8988T (cell line): Measurements from ENCODE around the gene PCDHGA7.
"Not testable (repeated sequence)": the region's sequence is repeated elsewhere in the genome, so short reads cannot be mapped to it uniquely, and the experiment has no call there.

Source experiments
- DNase-seq: peaks from one replicate; pipeline ENCODE4 v3.0.0; 2011

The PCDHGA7 gene

DNA sequence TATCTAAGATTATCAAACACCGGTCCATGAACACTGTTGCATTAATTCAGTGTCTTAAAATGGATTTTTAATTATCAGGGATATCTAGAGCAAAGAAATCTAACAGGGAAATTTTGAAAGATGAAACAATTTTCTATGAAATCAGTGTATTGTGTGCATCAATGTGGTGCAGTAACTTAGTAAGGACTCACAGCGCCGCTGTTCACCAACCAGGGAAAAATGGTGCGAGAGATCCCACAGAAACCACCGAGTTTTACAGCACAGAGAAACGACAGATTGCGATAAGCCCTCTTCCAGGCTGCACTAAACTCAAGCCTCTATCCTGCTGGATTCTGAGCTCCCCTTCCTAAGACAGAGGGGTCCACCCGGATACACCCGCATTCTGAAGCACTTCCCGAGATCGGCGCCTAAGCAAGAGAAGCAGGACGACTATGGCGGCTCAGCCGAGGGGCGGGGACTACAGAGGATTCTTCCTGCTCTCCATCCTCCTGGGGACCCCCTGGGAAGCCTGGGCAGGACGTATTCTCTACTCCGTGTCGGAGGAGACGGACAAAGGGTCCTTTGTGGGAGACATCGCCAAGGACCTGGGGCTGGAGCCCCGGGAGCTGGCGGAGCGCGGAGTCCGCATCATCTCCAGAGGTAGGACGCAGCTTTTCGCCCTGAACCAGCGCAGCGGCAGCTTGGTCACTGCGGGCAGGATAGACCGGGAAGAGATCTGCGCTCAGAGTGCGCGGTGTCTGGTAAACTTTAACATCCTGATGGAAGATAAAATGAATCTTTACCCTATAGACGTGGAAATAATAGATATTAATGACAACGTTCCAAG lies at the start of gene PCDHGA7:
Gene PCDHGA7, plus strand, starts transcription at position 274 of the 826 bp plus-strand sequence. Its CDS starts 158 bp downstream, at position 432.
- DNase-seq, result no peak

DNA sequence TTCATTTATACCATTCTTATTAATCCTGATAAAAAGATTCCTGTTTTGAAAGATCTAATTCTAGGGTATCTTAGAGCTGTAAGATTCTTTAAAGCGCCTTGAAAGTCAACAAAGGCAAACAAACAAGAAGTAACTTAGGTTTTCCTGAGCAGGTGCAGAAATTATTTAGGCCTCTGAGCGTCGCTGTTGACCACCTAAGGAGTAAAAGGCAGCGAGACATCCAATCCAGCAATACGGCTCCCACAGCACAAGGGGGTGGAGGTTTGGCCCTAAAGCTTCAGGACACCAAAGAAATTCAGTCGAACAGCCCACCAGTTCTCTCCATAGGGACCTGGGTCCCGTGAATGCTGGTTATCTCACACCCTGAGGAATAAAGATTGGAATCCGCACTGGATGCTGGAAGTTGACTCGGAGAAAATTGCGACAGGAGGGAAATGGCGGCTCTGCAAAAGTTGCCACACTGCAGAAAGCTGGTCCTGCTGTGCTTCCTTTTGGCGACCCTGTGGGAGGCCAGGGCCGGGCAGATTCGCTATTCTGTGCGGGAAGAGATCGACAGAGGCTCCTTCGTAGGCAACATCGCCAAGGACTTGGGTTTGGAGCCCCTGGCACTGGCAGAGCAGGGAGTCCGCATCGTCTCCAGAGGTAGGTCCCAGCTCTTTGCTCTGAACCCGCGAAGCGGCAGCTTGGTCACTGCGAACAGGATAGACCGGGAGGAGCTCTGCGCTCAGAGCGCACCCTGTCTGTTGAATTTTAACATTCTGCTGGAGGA lies 43.8 kb upstream of the PCDHGA7 start, which contains the start of gene PCDHGA2:
Gene PCDHGA2, plus strand, starts transcription at position 223 of the 769 bp plus-strand sequence.
- no peak for DNase-seq

DNA sequence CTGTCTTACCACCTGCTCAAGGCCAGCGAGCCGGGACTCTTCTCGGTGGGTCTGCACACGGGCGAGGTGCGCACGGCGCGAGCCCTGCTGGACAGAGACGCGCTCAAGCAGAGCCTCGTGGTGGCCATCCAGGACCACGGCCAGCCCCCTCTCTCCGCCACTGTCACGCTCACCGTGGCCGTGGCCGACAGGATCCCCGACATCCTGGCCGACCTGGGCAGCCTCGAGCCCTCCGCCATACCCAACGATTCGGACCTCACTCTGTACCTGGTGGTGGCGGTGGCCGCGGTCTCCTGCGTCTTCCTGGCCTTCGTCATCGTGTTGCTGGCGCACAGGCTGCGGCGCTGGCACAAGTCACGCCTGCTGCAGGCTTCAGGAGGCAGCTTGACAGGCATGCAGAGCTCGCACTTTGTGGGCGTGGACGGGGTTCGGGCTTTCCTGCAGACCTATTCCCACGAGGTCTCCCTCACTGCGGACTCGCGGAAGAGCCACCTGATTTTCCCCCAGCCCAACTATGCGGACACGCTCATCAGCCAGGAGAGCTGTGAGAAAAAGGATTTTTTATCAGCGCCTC lies 41.7 kb upstream of the PCDHGA7 start:
- DNase-seq, result not testable (repeated sequence)

DNA sequence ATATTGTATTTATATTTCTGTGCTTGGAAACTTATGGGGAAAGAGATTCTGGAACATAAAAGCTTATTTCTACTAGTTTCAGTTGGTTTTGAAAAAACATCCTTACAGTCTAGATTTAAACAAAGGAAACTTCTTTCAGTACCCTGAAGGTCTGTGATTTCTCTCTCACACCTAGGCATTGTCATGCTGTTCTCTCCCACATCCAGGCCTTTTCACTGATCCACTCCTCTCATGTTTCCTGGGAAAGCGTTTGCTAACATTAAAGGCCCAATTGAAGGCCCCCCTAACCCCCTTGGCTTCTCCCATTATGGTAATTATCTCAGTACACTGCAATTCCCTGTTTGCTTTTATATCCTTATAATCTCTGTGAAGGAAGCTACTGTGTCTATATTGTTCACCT lies 39.8 kb upstream of the PCDHGA7 start:
- DNase-seq, result no peak

- DNase-seq, result peak; percentile 49
Measured at GRCh38 chr5:141343242-141343952, 39.1 kb upstream of the PCDHGA7 start, which contains the start of gene PCDHGA3. TSS of gene PCDHGA3 (plus strand) at chr5:141343829. CDS start at chr5:141344034, 205 bp downstream.

GRCh38 chr5:141343953-141344463 lies 38.5 kb upstream of the PCDHGA7 start:
- DNase-seq, result no peak

DNA sequence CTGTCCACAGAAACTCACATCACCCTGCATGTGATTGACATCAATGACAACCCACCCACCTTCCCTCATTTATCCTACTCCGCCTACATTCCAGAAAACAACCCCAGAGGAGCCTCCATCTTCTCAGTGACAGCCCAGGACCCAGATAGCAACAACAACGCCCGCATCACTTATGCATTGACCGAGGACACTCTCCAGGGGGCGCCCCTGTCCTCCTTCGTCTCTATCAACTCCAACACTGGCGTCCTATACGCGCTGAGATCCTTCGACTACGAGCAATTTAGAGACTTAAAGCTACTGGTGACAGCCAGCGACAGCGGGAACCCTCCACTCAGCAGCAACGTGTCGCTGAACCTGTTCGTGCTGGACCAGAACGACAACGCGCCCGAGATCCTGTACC lies 37.2 kb upstream of the PCDHGA7 start:
- DNase-seq, result no peak

DNA sequence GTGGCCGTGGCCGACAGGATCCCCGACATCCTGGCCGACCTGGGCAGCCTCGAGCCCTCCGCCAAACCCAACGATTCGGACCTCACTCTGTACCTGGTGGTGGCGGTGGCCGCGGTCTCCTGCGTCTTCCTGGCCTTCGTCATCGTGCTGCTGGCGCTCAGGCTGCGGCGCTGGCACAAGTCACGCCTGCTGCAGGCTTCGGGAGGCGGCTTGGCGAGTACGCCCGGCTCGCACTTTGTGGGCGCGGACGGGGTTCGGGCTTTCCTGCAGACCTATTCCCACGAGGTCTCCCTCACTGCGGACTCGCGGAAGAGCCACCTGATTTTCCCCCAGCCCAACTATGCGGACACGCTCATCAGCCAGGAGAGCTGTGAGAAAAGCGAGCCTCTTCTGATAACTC lies 36.5 kb upstream of the PCDHGA7 start:
- DNase-seq, result not testable (repeated sequence)

DNA sequence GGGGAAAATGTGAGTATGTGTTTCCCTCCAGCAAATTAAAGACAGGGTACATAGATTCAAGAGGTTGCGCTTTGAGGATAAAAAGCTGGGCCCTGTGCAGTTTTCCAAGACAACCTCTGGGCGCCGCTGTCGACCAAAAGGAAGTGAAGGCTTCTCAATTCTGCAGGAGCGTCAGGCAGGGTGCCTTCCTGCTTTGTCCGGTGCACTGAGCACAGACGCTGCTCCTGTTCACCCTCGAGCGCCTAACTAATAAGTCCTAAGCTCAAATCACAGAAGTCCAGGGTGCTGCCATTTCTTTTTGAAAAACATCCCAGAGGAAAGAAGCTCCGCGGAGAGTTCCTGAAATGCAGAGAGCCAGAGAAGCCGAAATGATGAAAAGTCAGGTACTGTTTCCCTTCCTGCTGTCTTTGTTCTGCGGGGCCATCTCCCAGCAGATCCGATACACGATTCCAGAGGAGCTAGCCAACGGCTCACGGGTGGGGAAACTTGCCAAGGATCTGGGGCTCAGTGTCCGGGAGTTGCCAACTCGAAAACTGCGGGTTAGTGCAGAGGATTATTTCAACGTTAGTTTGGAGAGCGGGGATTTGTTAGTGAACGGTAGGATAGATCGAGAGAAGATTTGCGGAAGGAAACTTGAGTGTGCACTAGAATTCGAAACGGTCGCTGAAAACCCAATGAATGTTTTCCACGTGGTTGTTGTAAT lies 32.5 kb upstream of the PCDHGA7 start, which contains the start of gene PCDHGB1:
Gene PCDHGB1, plus strand, starts transcription at position 183 of the 703 bp plus-strand sequence. Its CDS starts 162 bp downstream, at position 345.
- DNase-seq, result peak; percentile 77

DNA sequence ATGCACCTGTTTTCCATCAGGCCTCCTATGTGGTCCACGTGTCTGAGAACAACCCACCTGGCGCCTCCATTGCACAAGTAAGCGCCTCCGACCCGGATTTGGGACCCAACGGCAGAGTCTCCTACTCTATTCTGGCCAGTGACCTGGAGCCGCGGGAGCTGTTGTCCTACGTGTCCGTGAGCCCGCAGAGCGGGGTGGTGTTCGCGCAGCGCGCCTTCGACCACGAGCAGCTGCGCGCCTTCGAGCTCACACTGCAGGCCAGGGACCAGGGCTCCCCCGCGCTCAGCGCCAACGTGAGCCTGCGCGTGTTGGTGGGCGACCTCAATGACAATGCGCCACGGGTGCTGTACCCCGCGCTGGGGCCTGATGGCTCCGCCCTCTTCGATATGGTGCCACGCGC lies 31.0 kb upstream of the PCDHGA7 start:
- no peak for DNase-seq

DNA sequence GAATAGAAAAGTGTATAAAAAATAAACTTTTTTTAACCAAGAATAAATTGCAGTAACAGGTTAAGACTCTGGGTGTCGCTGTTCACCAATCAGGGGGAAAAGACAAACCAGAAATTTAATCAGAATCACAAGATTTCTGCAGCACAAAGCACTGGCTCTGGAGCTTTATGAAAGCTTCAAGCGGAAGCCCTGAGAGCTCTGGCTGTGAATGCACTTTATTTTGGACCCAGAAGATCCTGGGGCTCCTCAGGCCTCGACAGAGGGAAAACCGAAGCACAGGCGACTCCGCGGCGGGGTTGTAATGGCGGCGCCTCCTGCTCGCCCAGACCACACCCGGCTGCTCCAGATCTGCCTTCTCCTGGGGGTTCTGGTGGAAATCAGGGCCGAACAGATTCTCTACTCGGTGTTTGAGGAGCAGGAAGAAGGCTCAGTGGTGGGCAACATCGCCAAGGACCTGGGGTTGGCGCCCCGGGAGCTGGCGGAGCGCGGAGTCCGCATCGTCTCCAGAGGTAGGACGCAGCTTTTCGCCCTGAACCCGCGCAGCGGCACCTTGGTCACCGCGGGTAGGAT lies 27.6 kb upstream of the PCDHGA7 start, which contains the start of gene PCDHGA4:
Gene PCDHGA4, plus strand, starts transcription at position 122 of the 570 bp plus-strand sequence. Its CDS starts 87 bp downstream, at position 209.
- no peak for DNase-seq

DNA sequence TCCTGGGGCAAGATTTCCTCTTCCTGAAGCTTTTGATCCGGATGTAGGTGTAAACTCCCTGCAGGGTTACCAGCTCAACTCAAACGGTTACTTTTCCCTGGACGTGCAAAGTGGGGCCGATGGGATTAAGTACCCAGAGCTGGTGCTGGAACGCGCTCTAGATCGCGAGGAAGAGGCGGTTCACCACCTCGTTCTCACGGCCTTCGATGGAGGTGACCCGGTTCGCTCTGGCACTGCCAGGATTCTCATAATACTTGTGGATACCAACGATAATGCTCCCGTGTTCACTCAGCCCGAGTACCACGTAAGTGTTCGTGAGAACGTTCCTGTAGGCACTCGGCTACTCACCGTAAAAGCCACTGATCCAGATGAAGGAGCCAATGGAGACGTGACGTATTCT lies 26.9 kb upstream of the PCDHGA7 start:
- DNase-seq, result no peak

- no peak for DNase-seq
Measured at GRCh38 chr5:141356133-141356532, 26.4 kb upstream of the PCDHGA7 start.

GRCh38 chr5:141356950-141357349 lies 25.6 kb upstream of the PCDHGA7 start:
- DNase-seq, result no peak

DNA sequence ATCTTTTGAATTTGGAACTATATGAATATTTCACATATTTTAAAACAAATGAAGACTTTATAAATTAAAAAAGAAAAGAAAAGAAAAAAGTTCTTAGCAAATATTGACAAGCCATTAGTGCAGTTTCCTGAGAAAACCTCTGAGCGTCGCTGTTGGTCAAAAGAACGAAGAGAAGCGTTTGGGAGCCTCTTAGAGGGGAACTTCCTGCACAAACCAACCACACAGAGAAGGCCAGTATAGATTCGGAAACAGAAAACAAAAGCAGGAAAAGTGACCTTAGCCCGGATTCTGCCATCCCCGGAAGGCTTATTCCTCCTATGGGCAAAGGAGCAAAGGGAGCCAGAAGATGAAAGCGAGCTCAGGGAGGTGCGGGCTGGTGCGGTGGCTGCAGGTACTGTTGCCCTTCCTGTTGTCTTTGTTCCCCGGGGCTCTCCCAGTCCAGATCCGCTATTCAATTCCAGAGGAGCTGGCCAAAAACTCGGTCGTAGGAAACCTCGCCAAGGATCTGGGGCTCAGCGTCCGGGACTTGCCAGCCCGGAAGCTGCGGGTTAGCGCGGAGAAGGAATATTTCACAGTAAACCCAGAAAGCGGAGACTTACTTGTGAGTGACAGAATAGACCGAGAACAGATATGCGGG lies 22.6 kb upstream of the PCDHGA7 start, which contains the start of gene PCDHGB2:
Gene PCDHGB2, plus strand, starts transcription at position 205 of the 637 bp plus-strand sequence. Its CDS starts 142 bp downstream, at position 347.
- DNase-seq, result peak; percentile 62

DNA sequence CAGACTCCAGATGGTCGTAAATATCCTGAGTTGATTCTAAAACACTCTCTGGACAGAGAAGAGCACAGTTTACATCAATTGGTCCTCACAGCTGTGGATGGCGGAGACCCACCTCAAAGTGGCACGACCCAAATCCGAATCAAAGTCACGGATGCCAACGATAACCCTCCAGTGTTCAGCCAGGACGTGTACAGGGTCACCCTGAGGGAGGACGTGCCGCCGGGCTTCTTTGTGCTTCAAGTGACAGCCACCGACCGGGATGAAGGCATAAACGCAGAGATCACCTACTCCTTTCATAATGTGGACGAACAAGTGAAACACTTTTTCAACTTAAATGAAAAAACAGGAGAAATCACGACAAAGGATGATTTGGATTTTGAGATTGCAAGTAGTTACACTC lies 21.9 kb upstream of the PCDHGA7 start:
- no peak for DNase-seq

DNA sequence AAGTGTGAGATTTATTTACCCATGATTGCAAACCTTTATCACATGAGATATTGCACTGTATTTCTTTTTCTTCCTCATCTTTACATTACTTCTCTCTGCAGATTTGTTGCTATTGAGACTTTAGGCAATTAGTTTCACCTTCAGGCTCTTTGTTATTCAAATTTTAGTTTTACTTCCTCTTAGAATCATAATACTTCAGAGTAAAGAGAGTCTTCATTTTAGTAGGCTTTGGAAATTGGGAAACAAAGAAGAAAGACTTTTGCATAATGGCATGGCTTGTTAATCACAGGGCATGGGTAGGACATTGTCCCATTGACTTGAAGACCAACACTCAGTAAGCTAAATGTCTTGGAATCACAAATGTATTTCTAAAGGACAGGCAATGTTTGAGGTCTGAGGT lies 19.8 kb upstream of the PCDHGA7 start:
- no peak for DNase-seq

DNA sequence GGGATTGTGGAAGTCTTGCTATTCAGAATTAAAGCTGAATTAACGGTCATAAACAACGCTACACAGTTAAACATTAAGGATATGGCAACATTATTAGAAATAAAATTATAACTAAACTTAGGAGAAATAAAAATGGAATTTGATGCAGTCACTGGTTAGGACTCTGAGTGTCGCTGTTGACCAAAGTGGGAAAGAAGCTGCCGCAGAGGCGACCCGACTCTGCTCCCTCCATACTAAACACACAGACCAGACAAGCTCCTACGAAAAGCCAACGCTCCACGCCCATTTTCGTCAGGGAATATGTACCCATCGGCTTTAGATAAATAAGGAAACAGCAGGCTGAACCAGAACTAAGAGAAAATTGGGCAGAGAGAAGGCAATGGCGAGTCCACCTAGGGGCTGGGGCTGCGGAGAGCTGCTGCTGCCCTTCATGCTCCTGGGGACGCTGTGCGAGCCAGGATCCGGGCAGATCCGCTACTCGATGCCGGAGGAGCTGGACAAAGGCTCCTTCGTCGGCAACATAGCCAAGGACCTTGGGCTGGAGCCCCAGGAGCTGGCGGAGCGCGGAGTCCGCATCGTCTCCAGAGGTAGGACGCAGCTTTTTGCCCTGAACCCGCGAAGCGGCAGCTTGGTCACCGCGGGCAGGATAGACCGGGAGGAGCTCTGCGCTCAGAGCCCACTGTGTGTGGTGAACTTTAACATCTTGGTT lies 18.4 kb upstream of the PCDHGA7 start, which contains the start of gene PCDHGA5:
Gene PCDHGA5, plus strand, starts transcription at position 211 of the 709 bp plus-strand sequence. Its CDS starts 169 bp downstream, at position 380.
- DNase-seq, result no peak

DNA sequence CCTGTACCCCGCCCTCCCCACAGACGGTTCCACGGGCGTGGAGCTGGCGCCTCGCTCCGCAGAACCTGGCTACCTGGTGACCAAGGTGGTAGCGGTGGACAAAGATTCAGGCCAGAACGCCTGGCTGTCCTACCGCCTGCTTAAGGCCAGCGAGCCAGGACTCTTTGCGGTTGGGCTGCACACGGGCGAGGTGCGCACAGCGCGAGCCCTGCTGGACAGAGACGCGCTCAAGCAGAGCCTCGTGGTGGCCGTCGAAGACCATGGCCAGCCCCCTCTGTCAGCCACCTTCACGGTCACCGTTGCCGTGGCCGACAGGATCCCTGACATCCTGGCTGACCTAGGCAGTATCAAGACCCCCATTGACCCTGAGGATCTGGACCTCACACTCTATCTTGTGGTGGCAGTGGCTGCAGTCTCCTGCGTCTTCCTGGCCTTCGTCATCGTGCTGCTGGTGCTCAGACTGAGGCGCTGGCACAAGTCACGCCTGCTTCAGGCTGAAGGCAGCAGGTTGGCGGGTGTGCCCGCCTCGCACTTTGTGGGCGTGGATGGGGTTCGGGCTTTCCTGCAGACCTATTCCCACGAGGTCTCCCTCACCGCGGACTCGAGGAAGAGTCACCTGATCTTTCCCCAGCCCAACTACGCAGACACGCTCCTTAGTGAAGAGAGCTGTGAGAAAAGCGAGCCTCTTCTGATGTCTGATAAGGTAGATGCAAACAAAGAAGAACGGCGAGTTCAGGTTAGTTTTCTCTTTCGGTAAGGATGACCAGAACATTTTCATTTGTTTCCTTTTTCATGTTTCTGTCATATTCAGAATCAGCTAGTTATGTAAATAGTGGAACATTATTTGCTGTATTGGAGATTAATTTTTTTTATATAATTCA lies 16.3 kb upstream of the PCDHGA7 start:
- no peak for DNase-seq
